HG03565 (cell line): ENCODE data around the gene KRTAP3-3.
"Not testable (repeated sequence)": the region's sequence is repeated elsewhere in the genome, so short reads cannot be mapped to it uniquely, and the experiment has no call there.

Source experiments
- ATAC-seq: cut with Tn5 transposase; IDR thresholded peaks from one replicate; pipeline ENCODE4 v1.9.1; 2021; ENCODE audit warnings: mild to moderate bottlenecking, moderate library complexity; ENCODE audit not compliant: unreplicated experiment

KRTAP3-3 gene

DNA sequence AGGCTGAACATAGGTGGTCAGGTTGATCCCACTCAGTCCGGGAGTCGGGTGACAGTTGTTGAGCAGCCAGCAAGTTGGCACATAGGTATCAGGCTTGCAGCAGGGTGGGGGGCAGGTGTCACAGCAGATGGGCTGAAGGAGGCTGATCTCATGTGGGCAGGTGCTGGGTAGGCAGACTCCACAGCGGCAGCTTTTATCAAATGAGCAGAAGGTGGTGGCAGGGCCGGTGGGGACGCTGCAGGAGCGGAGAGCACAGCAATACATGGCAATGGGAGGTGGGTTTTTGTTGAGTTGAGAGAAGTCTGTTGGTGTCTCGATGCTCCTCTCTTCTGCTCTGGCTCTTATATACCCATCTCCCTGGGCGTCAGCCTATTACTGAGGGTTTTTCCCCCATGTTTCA is 14.8 kb upstream of the KRTAP3-3 start, which contains the start of gene KRTAP3-1:
TSS of gene KRTAP3-1 (minus strand) at position 318 of the 400 bp plus-strand sequence. CDS start at position 264, 54 bp downstream.
- no peak for ATAC-seq

DNA sequence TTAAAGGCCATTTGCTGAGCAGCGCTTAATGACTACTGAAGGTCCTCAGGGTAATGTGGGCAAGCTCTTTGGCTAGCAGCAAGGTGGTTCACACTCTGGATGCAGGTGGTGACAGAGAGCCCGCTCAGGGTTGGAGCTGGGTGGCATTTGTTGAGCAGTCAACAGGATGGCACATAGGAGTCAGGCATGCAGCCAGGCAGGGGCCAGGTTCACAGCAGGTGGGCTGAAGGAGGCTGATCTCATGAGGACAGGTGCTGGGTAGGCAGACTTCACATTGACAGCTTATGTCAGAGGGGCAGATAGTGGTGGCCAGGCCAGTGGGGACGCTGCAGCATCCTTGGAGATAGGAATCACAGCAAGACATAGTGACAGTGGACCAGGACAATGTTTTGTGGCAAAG is 10.4 kb upstream of the KRTAP3-3 start:
- no peak for ATAC-seq

GRCh38 chr17:41003926-41004325 is 10.0 kb upstream of the KRTAP3-3 start:
- no peak for ATAC-seq

DNA sequence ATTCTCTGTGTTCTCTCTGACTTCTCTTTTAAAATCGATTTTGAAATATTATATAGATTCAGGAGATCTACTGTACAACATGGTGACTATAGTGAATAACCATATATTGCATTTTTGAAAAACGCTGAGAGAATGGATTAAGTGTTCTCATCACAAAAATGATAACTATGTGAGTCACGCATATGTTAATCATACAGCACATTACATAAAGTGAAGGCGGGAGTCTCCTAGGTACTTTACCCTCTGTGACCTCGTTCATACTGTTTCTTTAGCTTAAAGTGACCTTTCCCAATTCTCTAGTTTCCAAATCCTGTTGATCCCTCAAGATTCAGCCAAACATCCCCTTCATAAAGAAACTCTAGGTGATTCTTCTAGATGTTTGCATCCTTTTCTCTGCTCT is 8.8 kb upstream of the KRTAP3-3 start:
- ATAC-seq: no peak

GRCh38 chr17:41001795-41002194 is 7.8 kb upstream of the KRTAP3-3 start:
- no peak for ATAC-seq

DNA sequence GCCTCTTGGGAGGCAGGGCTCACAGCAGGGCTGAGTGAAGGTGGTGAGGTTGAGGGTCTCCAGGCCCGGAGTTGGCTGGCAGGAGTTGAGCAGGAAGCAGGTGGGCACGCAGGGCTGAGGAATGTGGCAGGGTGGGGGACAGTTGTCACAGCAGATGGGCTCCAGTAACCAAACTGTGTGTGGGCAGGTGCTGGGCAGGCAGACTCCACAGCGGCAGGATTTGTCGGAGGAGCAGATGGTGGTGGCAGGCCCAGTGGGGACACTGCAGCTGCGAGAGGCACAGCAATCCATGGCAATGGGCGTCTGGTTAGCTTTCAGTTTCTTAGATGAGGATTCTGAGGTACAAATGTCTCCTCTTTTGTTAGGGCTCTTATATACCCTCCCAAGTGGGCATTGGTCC is 5.6 kb upstream of the KRTAP3-3 start, which contains the start of gene KRTAP3-2:
TSS of gene KRTAP3-2 (minus strand) at position 344 of the 400 bp plus-strand sequence. CDS start at position 291, 53 bp downstream.
- ATAC-seq: not testable (repeated sequence)

DNA sequence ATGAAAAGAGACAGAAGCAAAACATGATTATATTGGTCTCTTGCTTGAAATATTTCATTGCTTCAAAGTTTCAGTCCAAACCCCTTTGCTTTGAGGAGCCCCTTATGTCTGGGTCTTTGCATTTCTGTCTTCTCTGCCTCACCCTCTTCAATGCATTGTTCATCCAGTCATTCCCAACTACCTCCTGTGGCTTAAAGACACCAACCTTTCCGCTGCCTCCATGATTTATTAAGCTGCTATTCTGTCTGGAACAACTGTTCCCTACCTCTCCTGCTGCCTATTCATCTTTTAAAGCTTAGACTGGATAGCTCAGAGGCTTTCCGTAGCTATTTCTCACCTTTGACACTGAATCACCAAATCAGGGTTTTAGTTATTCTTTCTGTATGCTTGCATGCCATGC is 3.4 kb upstream of the KRTAP3-3 start:
- no peak for ATAC-seq

DNA sequence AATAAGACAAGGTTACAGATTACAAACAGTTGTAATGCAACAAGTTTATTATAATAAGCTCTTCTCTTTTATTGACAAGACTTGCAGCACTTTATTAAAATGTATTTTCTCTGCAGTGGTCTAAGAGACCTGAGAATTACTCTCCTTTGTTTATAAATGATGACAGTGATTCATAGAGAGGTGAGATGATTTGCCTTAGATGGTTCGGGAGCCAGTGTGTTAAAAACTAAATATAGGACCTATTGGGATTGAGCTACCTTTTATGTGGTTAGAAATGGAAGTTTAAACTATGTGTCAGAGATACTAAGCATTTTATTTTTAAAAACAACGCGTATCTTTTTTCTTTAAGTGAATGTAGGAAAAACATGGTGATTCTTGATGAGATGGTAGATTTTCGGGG is 2.9 kb upstream of the KRTAP3-3 start:
- ATAC-seq: no peak

DNA sequence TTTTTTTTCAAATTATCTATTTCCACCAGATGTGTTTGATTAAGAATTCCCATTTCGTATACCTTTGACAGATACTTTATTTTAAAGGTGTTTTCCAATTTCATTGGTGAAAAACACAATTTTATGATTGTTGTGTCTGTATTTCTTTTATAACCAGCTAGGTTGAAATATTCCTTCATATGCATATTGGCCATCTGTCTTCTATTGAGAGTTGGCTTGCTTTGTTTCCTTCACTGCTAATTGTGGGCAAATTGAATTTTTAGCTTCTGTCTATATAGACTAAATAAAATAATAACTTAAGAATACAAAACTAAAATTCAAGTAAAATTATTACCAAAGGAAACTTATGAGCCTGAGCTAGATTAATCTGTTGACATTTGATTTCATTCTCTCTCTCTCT is 1.2 kb upstream of the KRTAP3-3 start:
- no peak for ATAC-seq

GRCh38 chr17:40993084-40993483 is 880 bp downstream of the KRTAP3-3 start:
- no peak for ATAC-seq

- no peak for ATAC-seq
Observed at GRCh38 chr17:40992666-40993065, 1.3 kb downstream of the KRTAP3-3 start.

- no peak for ATAC-seq
Observed at GRCh38 chr17:40986920-40987319, 7.0 kb downstream of the KRTAP3-3 start.

GRCh38 chr17:40984226-40984625 is 9.7 kb downstream of the KRTAP3-3 start, which contains the start of gene KRT40:
KRT40 (minus strand) TSS chr17:40984326; CDS start chr17:40984273, 53 bp downstream.
- ATAC-seq: no peak

DNA sequence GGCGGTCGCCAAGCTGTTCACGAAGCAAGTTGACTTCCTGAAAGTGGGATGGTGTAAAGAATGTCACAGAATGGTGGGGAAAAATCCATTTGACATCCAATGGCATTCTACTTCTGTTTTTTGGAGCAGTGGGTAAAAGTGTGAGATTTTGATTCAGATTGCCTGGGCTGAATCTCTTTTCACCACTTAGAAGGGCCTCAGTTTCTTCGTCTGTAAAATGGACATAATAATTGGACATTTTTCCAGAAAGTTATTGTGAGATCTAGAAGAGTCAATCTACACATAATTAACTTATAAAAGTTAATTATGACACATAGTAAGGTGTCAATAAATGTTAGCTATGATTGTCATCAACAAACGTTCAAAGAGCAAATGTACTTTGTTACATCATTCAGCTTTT is 12.8 kb downstream of the KRTAP3-3 start:
- no peak for ATAC-seq

GRCh38 chr17:40980596-40980995 is 13.4 kb downstream of the KRTAP3-3 start:
- no peak for ATAC-seq

DNA sequence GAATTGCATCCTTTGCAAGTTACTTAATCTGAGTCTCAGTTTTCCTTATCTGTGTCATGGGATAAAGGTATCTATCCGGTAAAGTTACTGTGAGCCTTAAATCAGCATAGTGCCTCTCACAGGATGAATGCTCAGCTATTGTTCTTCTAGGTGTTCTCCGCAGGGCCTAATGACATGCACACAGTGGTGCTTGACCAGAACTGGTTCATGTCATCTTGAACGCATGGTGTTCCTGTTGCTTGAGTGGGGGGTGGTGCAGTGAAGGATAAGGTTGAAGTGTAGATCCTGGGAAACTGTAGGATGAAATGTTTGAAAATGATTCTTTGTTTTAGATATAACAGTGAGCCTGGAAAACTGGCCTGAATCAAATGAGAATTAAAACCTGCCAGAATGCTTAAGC is 13.8 kb downstream of the KRTAP3-3 start:
- no peak for ATAC-seq

- ATAC-seq: no peak
Observed at GRCh38 chr17:40978575-40979151, 15.3 kb downstream of the KRTAP3-3 start.

GRCh38 chr17:40975516-40975915 is 18.4 kb downstream of the KRTAP3-3 start:
- ATAC-seq: no peak

DNA sequence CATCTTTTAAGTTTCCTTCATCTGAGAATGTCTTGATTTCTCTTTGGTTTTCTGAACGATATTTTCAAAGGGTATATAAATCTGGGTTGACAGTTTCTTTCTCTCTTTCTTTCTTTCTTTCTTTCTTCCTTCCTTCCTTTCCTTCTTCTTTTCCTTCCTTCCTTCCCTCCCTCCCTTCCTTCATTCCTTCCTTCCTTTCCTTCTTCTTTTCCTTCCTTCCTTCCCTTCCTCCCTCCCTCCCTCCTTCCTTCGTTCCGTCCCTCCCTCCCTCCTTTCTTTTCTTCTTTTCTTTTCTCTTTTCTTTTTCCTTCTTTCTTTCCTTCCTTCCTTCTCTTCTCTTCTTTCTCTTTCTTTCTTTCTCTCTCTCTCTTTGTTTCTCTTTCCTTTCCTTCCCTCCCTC is 19.6 kb downstream of the KRTAP3-3 start:
- ATAC-seq: no peak

DNA sequence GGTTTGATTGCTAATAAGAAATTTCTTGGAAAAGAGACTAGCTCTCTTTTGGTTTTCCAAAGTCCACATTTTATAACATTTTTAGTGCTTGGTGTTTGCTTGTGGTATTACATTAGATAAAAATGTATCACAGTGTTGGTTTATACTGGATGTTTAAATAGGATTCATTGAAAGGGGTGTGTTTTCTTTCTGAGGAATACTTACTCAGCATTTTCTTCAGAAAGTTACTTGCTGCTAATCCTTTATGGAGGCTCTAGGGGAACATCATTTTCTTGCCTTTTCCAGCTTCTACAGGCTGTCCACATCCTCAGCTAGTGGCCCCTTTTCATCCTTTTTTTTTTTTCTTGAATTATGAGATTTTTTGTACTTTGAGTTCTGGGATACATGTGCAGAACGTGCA is 26.4 kb downstream of the KRTAP3-3 start:
- no peak for ATAC-seq

DNA sequence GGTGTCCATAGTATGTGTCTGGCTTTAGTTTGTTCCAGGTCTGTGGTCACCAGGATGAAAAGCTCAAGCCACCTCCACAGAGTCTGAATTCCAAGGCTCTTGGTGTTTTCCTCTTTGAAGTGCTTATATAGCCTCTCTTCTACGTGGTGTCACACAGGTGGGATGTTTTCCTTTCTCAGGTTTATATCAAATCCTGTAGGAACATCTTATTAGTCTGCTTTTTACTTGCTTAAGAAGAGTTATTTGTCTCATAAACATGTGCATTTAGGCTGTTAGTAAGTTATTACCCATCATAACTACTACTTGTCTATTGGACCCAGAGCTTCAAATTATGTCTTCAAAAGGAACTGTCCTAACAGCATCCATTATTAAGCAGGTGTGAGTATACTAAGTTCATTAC is 27.1 kb downstream of the KRTAP3-3 start, which contains the start of gene KRT39:
TSS of gene KRT39 (minus strand) at position 101 of the 400 bp plus-strand sequence. CDS start at position 9, 92 bp downstream.
- no peak for ATAC-seq

GRCh38 chr17:40963838-40964237 is 30.1 kb downstream of the KRTAP3-3 start:
- no peak for ATAC-seq

GRCh38 chr17:40962059-40962561 is 31.9 kb downstream of the KRTAP3-3 start:
- no peak for ATAC-seq
